Measurements from ENCODE around the gene ATP6AP2.

DNA sequence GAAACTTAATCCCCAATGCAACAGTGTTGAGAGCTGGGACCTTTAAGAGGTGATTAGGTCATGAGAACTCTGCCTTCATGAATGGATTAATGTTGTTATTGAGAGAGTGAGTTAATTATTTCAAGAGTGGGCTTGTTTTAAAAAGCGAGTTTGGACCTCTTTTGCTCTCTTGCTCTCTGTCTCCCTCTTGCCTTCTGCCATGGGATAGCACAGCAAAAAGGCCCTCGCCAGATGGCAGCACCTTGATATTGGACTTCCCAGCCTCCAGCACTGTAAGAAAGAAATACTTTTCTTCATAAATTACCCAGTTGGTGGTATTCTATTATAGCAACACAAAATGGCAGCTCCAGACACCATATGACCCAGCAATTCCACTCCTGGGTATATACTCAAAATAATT, 7.0 kb upstream of the ATP6AP2 start:
- TF ChIP-seq CTCF (IDR thresholded peaks at IDR 0.05 in 2 of 3, conservative IDR thresholded peaks at IDR 0.05 in 1 of 3; ENCODE audit: borderline replicate concordance in 1 of 3, insufficient read depth in 1 of 3, low read depth in 2 of 3, low read length in 2 of 3) (peak; percentile 68 to 98 (median 78)), JUND (IDR thresholded peaks at IDR 0.05) (no peak), CEBPB (IDR thresholded peaks at IDR 0.05; ENCODE audit: low read depth) (no peak), REST (IDR thresholded peaks at IDR 0.05; ENCODE audit: low read depth) (no peak), POLR2A (IDR thresholded peaks at IDR 0.05; ENCODE audit: borderline replicate concordance, extremely low read depth, insufficient read depth, insufficient read length) (no peak), SIN3A (IDR thresholded peaks at IDR 0.05; ENCODE audit: low read depth) (no peak), RAD21 (IDR thresholded peaks at IDR 0.05; ENCODE audit: low read depth) (peak; percentile 54), EZH2phosphoT487 (IDR thresholded peaks at IDR 0.05; ENCODE audit: borderline replicate concordance) (no peak), SP1 (IDR thresholded peaks at IDR 0.05; ENCODE audit: low read depth) (no peak), SRF (IDR thresholded peaks at IDR 0.05; ENCODE audit: low read depth) (no peak), EZH2 (IDR thresholded peaks at IDR 0.05) (no peak), YY1 (IDR thresholded peaks at IDR 0.05; ENCODE audit: extremely low read depth, insufficient replicate concordance, low read depth, low read length) (no peak), ZNF274 (IDR thresholded peaks at IDR 0.05; ENCODE audit: low read depth, low read length) (no peak)
- TF ChIP-seq, protein P1, sequence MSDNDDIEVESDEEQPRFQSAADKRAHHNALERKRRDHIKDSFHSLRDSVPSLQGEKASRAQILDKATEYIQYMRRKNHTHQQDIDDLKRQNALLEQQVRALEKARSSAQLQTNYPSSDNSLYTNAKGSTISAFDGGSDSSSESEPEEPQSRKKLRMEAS (IDR thresholded peaks at IDR 0.05) = no peak

Data from HCT116 (cell line).